Trophoblast cell (in vitro differentiated cells and primary cell): ENCODE measurements around the gene SAXO1.

ENCODE experiments used
- DNase-seq, 2 donors: peaks; one replicate each; pipeline ENCODE4 v3.0.0-alpha.2; 2016
- H2AFZ ChIP-seq: 2 replicates; pipeline ENCODE4 v1.6.1; 2013; ENCODE audit warnings: low read length, moderate library complexity, mild to moderate bottlenecking; ENCODE audit not compliant: insufficient read depth, poor library complexity
- H2AK5ac ChIP-seq: 2 replicates; pipeline ENCODE4 v1.6.1; 2013; ENCODE audit warnings: mild to moderate bottlenecking, low read length
- H2BK120ac ChIP-seq: 2 replicates; pipeline ENCODE4 v1.6.1; 2013; ENCODE audit warnings: low read length, mild to moderate bottlenecking, moderate library complexity; ENCODE audit not compliant: insufficient read depth, poor library complexity
- H2BK12ac ChIP-seq: 2 replicates; pipeline ENCODE4 v1.6.1; 2013; ENCODE audit warnings: mild to moderate bottlenecking, low read length, moderate library complexity
- H2BK5ac ChIP-seq: 2 replicates; pipeline ENCODE4 v1.6.1; 2013; ENCODE audit warnings: low read length, low read depth, moderate library complexity, mild to moderate bottlenecking; ENCODE audit not compliant: poor library complexity
- H3K14ac ChIP-seq: 2 replicates; pipeline ENCODE4 v1.6.1; 2013; ENCODE audit warnings: mild to moderate bottlenecking, low read length
- H3K18ac ChIP-seq: 2 replicates; pipeline ENCODE4 v1.6.1; 2013; ENCODE audit warnings: mild to moderate bottlenecking, low read length
- H3K23ac ChIP-seq: 2 replicates; pipeline ENCODE4 v1.6.1; 2013; ENCODE audit warnings: low read length
- H3K27ac ChIP-seq: 2 replicates; pipeline ENCODE4 v1.5.1; 2013; ENCODE audit warnings: low read depth, mild to moderate bottlenecking, inconsistent platforms, low read length, moderate library complexity
- H3K27me3 ChIP-seq: 2 replicates; pipeline ENCODE4 v1.6.1; 2013; ENCODE audit warnings: inconsistent platforms, mild to moderate bottlenecking, low read length, moderate library complexity; ENCODE audit not compliant: insufficient read depth
- H3K36me3 ChIP-seq, 2 experiments: 1 replicate in 1 of 2; 2 replicates in 1 of 2; pipeline ENCODE4 v1.6.1; 2013; ENCODE audit warnings: low read length in 2 of 2, mild to moderate bottlenecking in 2 of 2, moderate library complexity in 1 of 2; ENCODE audit not compliant: insufficient read depth in 2 of 2, control insufficient read depth in 1 of 2
- H3K4ac ChIP-seq: 2 replicates; pipeline ENCODE4 v1.6.1; 2013; ENCODE audit warnings: low read depth, mild to moderate bottlenecking, low read length, moderate library complexity
- H3K4me1 ChIP-seq, 2 experiments: 1 replicate in 1 of 2; 2 replicates in 1 of 2; pipeline ENCODE4 v1.6.1; 2013; ENCODE audit warnings: low read length in 2 of 2, mild to moderate bottlenecking in 2 of 2, moderate library complexity in 1 of 2; ENCODE audit not compliant: insufficient read depth in 2 of 2, control insufficient read depth in 1 of 2
- H3K4me2 ChIP-seq: 2 replicates; pipeline ENCODE4 v1.6.1; 2013; ENCODE audit warnings: inconsistent platforms, mild to moderate bottlenecking, low read length, moderate library complexity
- H3K4me3 ChIP-seq: 2 replicates; pipeline ENCODE4 v1.5.1; 2013; ENCODE audit warnings: mild to moderate bottlenecking, low read depth, low read length, inconsistent platforms
- H3K79me1 ChIP-seq: one replicate; pipeline ENCODE4 v1.6.1; 2013; ENCODE audit warnings: low read length
- H3K79me2 ChIP-seq: 2 replicates; pipeline ENCODE4 v1.6.1; 2013; ENCODE audit warnings: low read length, mild to moderate bottlenecking; ENCODE audit not compliant: control insufficient read depth, insufficient read depth, poor library complexity
- H3K9ac ChIP-seq: 2 replicates; pipeline ENCODE4 v1.6.1; 2013; ENCODE audit warnings: mild to moderate bottlenecking, low read length
- H3K9me3 ChIP-seq: 2 replicates; pipeline ENCODE4 v1.6.1; 2013; ENCODE audit warnings: low read depth, mild to moderate bottlenecking, control low read depth, inconsistent platforms, low read length; ENCODE audit not compliant: insufficient read depth
- H4K12ac ChIP-seq: 2 replicates; pipeline ENCODE4 v1.6.1; 2013; ENCODE audit warnings: low read depth, mild to moderate bottlenecking, low read length, moderate library complexity
- H4K8ac ChIP-seq: 2 replicates; pipeline ENCODE4 v1.6.1; 2013; ENCODE audit warnings: low read depth, mild to moderate bottlenecking, low read length, moderate library complexity
- H4K91ac ChIP-seq: one replicate; pipeline ENCODE4 v1.6.1; 2013; ENCODE audit warnings: low read depth, mild to moderate bottlenecking, low read length, moderate library complexity
- WGBS: extraction: QIAGEN DNeasy Blood & Tissue Kit; methylation state at CpG from one replicate; pipeline ENCODE4 v1.1.7; 2013; ENCODE audit warnings: missing lambda C conversion rate; ENCODE audit not compliant: insufficient read length, insufficient coverage; ENCODE audit errors: extremely low coverage; 5-methylcytosine and 5-hydroxymethylcytosine counted together

Gene SAXO1

GRCh38 chr9:19027825-19028224 lies 5.2 kb downstream of the SAXO1 start:
- no peaks in the 10 kb centered on the region for H3K79me1 ChIP-seq
- no peak overlapping the region for H3K4ac ChIP-seq
- H4K8ac ChIP-seq: no peak overlapping the region
- DNase-seq: no peak
- no peak overlapping the region for H4K91ac ChIP-seq
- WGBS: no CpG with 5 or more reads among the region's 22 CpGs
- H2BK120ac ChIP-seq: no peak overlapping the region
- H4K12ac ChIP-seq: no peak overlapping the region
- H3K36me3 ChIP-seq: no peaks in the 10 kb centered on the region
- H3K4me1 ChIP-seq: no peaks in the 10 kb centered on the region
- no peaks in the 10 kb centered on the region for H3K79me2 ChIP-seq
- no peak overlapping the region for H2AFZ ChIP-seq
- H3K18ac ChIP-seq: no peak overlapping the region
- no peaks in the 10 kb centered on the region for H3K27me3 ChIP-seq
- no peak overlapping the region for H3K9ac ChIP-seq
- H3K14ac ChIP-seq: no peak overlapping the region
- no peak overlapping the region for H2AK5ac ChIP-seq
- no peak overlapping the region for H3K23ac ChIP-seq
- H2BK12ac ChIP-seq: no peak overlapping the region
- peaks cover 2% of the 10 kb centered on the region for H3K9me3 ChIP-seq
- H3K4me2 ChIP-seq: no peak overlapping the region
- no peak overlapping the region for H3K27ac ChIP-seq
- H3K4me3 ChIP-seq: no peak overlapping the region
- no peak overlapping the region for H2BK5ac ChIP-seq

GRCh38 chr9:19026375-19026774 lies 6.6 kb downstream of the SAXO1 start:
- Histone ChIP-seq H3K4ac (no peak overlapping the region), H3K27me3 (no peaks in the 10 kb centered on the region), H3K4me3 (no peak overlapping the region), H3K36me3 (no peaks in the 10 kb centered on the region), H3K79me1 (no peaks in the 10 kb centered on the region), H4K12ac (no peak overlapping the region), H2AK5ac (no peak overlapping the region), H2AFZ (no peak overlapping the region), H3K27ac (no peak overlapping the region), H3K4me2 (no peak overlapping the region), H3K18ac (no peak overlapping the region), H3K9ac (no peak overlapping the region), H3K4me1 (no peaks in the 10 kb centered on the region), H2BK5ac (no peak overlapping the region), H4K91ac (no peak overlapping the region), H3K79me2 (no peaks in the 10 kb centered on the region), H4K8ac (no peak overlapping the region), H2BK120ac (no peak overlapping the region), H2BK12ac (no peak overlapping the region), H3K14ac (no peak overlapping the region), H3K23ac (no peak overlapping the region), H3K9me3 (peaks cover 2% of the 10 kb centered on the region)
- no CpG with 5 or more reads among the region's 6 CpGs for WGBS
- DNase-seq: no peak

GRCh38 chr9:19023078-19023477 lies 9.9 kb downstream of the SAXO1 start:
- no peak for DNase-seq
- Histone ChIP-seq H4K91ac (no peak overlapping the region), H2BK120ac (no peak overlapping the region), H3K4me1 (no peaks in the 10 kb centered on the region), H3K36me3 (no peaks in the 10 kb centered on the region), H2AK5ac (no peak overlapping the region), H2AFZ (no peak overlapping the region), H3K79me1 (no peaks in the 10 kb centered on the region), H3K4ac (no peak overlapping the region), H3K4me2 (no peak overlapping the region), H3K4me3 (no peak overlapping the region), H4K12ac (no peak overlapping the region), H4K8ac (no peak overlapping the region), H3K23ac (no peak overlapping the region), H3K9me3 (peaks cover 2% of the 10 kb centered on the region), H3K14ac (no peak overlapping the region), H3K18ac (no peak overlapping the region), H3K27ac (no peak overlapping the region), H2BK5ac (no peak overlapping the region), H3K27me3 (no peaks in the 10 kb centered on the region), H3K9ac (no peak overlapping the region), H3K79me2 (no peaks in the 10 kb centered on the region), H2BK12ac (no peak overlapping the region)
- no CpG with 5 or more reads among the region's 5 CpGs for WGBS

GRCh38 chr9:19022206-19022605 lies 10.8 kb downstream of the SAXO1 start:
- H3K23ac ChIP-seq: no peak overlapping the region
- H3K4me2 ChIP-seq: no peak overlapping the region
- no peaks in the 10 kb centered on the region for H3K27me3 ChIP-seq
- WGBS: no CpG with 5 or more reads among the region's 2 CpGs
- no peak for DNase-seq
- no peaks in the 10 kb centered on the region for H3K79me2 ChIP-seq
- H3K18ac ChIP-seq: no peak overlapping the region
- H2AK5ac ChIP-seq: no peak overlapping the region
- no peak overlapping the region for H2BK12ac ChIP-seq
- H4K12ac ChIP-seq: no peak overlapping the region
- no peaks in the 10 kb centered on the region for H3K4me1 ChIP-seq
- H2BK120ac ChIP-seq: no peak overlapping the region
- H4K8ac ChIP-seq: no peak overlapping the region
- H3K14ac ChIP-seq: no peak overlapping the region
- H3K36me3 ChIP-seq: no peaks in the 10 kb centered on the region
- no peaks in the 10 kb centered on the region for H3K79me1 ChIP-seq
- no peak overlapping the region for H2AFZ ChIP-seq
- no peak overlapping the region for H2BK5ac ChIP-seq
- H3K9me3 ChIP-seq: no peaks in the 10 kb centered on the region
- no peak overlapping the region for H3K4me3 ChIP-seq
- no peak overlapping the region for H3K4ac ChIP-seq
- no peak overlapping the region for H4K91ac ChIP-seq
- H3K9ac ChIP-seq: no peak overlapping the region
- no peak overlapping the region for H3K27ac ChIP-seq
